ENCODE results near the gene EMID1. TPM values are rescaled to one million over a fixed set of nuclear protein-coding genes. Genes with fewer than 3 reads are reported as not detected.

Gene EMID1
- total and polyA plus RNA-seq, 2 experiments from 2014 or later: 11.5 to 15.0 TPM

DNA sequence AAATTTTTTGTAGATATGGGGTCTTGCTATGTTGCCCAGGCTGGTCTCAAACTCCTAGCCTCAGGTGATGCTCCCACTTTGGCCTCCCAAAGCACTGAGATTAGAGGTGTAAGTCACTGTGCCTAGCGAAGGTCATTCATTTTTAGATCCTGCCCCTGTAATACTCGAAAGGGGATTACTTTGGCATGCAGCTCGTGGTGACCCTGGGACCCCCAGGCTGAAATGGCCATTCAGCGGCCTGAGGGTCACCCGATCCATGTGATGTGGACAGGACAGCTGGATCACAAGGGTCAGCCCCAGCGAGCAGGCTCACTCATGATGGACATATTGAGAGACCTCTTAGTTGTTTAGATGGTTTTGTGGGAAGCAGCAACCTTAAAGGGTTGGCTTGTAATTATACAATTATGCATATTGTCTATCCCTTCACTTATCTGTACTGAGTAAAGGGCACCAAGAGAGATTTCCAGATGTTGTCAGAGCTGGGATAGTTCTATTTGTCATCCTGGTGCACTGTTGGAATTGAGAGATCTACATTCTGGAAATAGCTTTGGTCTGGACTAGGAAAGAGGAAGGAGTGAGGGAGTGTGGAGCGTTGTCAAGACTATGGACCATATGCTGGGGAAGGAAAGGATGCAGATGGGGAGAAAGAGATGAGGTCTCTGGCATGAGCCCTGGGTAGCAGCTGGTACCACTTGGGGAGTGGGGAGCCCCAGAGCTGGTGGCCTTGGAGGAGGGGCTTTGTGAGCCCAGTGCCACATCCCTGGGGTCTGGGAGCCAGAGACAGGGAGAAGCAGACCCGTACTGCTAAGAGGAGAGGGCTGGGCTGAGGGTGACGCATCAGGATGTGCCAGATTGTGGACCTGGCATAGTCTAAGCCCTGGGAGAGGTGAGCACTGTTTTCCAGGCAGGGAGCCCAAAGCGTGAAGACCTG is 46.5 kb downstream of the EMID1 start:
- Histone ChIP-seq H3K4me2 (no peak overlapping the region), H3K9me3 (ENCODE audit: low read depth) (no peaks in the 10 kb centered on the region), H3K4me1 (ENCODE audit: insufficient read depth) (no peaks in the 10 kb centered on the region), H3K27ac (no peak overlapping the region), H3K4me3 (no peak overlapping the region), H3K9me2 (replicated peaks; ENCODE audit: insufficient read depth) (no peaks in the 10 kb centered on the region), H3K27me3 (no peaks in the 10 kb centered on the region), H3K36me3 (replicated peaks; ENCODE audit: insufficient read depth, low read depth) (no peaks in the 10 kb centered on the region), H2AFZ (no peak overlapping the region), H4K20me1 (ENCODE audit: insufficient read depth, poor library complexity, severe bottlenecking) (no peaks in the 10 kb centered on the region), H3K79me2 (no peaks in the 10 kb centered on the region)
- no peak for DNase-seq (ENCODE audit: low spot score)
- WGBS (ENCODE audit: low lambda C conversion rate, missing lambda C conversion rate): 87% methylated on average over 10 of the region's 10 CpGs
- no peak for TF ChIP-seq EZH2 (IDR thresholded peaks at IDR 0.05; ENCODE audit: borderline replicate concordance)
- no peak for TF ChIP-seq EZH2phosphoT487 (IDR thresholded peaks at IDR 0.05; ENCODE audit: low read depth, severe bottlenecking, unreplicated experiment)
- TF ChIP-seq, protein P1, sequence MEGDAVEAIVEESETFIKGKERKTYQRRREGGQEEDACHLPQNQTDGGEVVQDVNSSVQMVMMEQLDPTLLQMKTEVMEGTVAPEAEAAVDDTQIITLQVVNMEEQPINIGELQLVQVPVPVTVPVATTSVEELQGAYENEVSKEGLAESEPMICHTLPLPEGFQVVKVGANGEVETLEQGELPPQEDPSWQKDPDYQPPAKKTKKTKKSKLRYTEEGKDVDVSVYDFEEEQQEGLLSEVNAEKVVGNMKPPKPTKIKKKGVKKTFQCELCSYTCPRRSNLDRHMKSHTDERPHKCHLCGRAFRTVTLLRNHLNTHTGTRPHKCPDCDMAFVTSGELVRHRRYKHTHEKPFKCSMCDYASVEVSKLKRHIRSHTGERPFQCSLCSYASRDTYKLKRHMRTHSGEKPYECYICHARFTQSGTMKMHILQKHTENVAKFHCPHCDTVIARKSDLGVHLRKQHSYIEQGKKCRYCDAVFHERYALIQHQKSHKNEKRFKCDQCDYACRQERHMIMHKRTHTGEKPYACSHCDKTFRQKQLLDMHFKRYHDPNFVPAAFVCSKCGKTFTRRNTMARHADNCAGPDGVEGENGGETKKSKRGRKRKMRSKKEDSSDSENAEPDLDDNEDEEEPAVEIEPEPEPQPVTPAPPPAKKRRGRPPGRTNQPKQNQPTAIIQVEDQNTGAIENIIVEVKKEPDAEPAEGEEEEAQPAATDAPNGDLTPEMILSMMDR (IDR thresholded peaks at IDR 0.05; ENCODE audit: poor library complexity): no peak

DNA sequence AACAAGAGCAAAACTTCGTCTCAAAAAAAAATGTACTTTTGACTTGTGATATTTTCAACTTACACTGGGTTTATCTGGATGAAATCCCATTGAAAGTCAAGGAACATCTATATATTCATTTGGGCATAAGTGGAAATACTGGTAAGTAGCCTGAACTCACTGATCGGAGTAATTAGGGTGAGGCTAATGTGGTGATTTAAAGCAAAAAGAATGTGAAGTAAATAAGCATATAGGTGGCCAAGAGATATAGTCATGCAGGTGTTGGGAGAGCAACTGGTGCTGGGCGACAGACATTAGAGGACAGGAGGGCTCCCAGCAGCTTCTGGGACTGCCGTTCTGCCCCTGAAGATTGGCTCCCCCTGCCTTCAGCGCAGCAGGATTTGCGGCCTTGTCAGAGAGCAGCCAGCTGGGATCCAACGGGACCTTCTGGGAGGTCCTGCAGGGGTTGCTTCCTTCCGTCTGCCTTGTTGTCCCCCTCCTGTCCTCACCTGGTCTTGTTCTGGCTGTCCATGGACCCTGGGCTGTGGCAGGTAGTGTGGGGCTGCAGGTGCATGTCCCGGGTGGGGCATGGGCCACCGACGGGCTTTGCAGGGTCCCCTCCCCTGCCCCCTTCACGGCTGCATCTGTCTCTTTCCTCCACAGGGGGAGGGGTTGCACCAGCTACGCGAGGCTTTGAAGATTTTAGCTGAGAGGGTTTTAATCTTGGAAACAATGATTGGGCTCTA is 48.0 kb downstream of the EMID1 start:
- H3K36me3 ChIP-seq (replicated peaks; ENCODE audit: insufficient read depth, low read depth): no peaks in the 10 kb centered on the region
- WGBS (ENCODE audit: low lambda C conversion rate, missing lambda C conversion rate): 78% methylated on average over 14 of the region's 14 CpGs
- DNase-seq (ENCODE audit: low spot score): no peak

DNA sequence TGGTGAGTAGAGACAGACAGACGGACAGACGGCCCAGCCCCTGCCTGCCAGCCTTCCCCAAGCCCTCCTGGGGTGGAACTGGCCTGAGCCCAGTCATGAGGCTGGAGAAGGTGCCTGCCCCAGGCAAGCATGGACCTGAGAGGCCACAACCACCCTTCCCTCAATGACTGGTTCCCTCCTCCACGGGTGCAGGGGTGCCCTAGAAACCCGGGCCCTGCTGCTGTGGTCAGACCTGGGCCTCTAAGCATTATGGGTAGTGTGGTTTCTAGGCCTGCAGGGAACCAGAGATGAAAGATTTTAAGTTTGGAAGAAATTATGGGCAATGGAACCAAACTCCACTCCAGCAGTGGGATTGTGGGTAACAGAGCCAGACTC is 48.6 kb downstream of the EMID1 start:
- no peaks in the 10 kb centered on the region for H3K27me3 ChIP-seq
- H3K4me1 ChIP-seq (ENCODE audit: insufficient read depth): no peaks in the 10 kb centered on the region
- no peaks in the 10 kb centered on the region for H3K79me2 ChIP-seq
- H3K9me2 ChIP-seq (replicated peaks; ENCODE audit: insufficient read depth): no peaks in the 10 kb centered on the region
- H4K20me1 ChIP-seq (ENCODE audit: insufficient read depth, poor library complexity, severe bottlenecking): no peaks in the 10 kb centered on the region
- H3K9me3 ChIP-seq (ENCODE audit: low read depth): no peaks in the 10 kb centered on the region
- H3K36me3 ChIP-seq (replicated peaks; ENCODE audit: insufficient read depth, low read depth): no peaks in the 10 kb centered on the region
- H3K27ac ChIP-seq: no peak overlapping the region
- no peak for DNase-seq (ENCODE audit: low spot score)
- WGBS (ENCODE audit: low lambda C conversion rate, missing lambda C conversion rate): 63% methylated on average over 4 of the region's 4 CpGs
- TF ChIP-seq EZH2 (IDR thresholded peaks at IDR 0.05; ENCODE audit: borderline replicate concordance) (no peak), EZH2phosphoT487 (IDR thresholded peaks at IDR 0.05; ENCODE audit: low read depth, severe bottlenecking, unreplicated experiment) (no peak)
- TF ChIP-seq, protein P1 (IDR thresholded peaks at IDR 0.05; ENCODE audit: poor library complexity): no peak
- no peak overlapping the region for H2AFZ ChIP-seq
- no peak overlapping the region for H3K4me2 ChIP-seq
- H3K4me3 ChIP-seq: no peak overlapping the region

More for the DNA sequence above, 48.0 kb downstream of the EMID1 start:
- no peaks in the 10 kb centered on the region for H3K27me3 ChIP-seq
- H4K20me1 ChIP-seq (ENCODE audit: insufficient read depth, poor library complexity, severe bottlenecking): no peaks in the 10 kb centered on the region
- no peak overlapping the region for H3K4me3 ChIP-seq
- no peaks in the 10 kb centered on the region for H3K4me1 ChIP-seq (ENCODE audit: insufficient read depth)
- H2AFZ ChIP-seq: no peak overlapping the region
- no peak overlapping the region for H3K27ac ChIP-seq
- no peaks in the 10 kb centered on the region for H3K9me2 ChIP-seq (replicated peaks; ENCODE audit: insufficient read depth)
- TF ChIP-seq EZH2phosphoT487 (IDR thresholded peaks at IDR 0.05; ENCODE audit: low read depth, severe bottlenecking, unreplicated experiment): no peak
- TF ChIP-seq, protein P1 (IDR thresholded peaks at IDR 0.05; ENCODE audit: poor library complexity): no peak
- no peak for TF ChIP-seq EZH2 (IDR thresholded peaks at IDR 0.05; ENCODE audit: borderline replicate concordance)
- no peaks in the 10 kb centered on the region for H3K79me2 ChIP-seq
- no peaks in the 10 kb centered on the region for H3K9me3 ChIP-seq (ENCODE audit: low read depth)
- H3K4me2 ChIP-seq: no peak overlapping the region

Measured in hepatocyte (in vitro differentiated cells).